COLO829 (cell line): ENCODE results near the gene PRKAA1.
"Not testable (repeated sequence)": the region's sequence is repeated elsewhere in the genome, so short reads cannot be mapped to it uniquely, and the experiment has no call there.

ENCODE experiments used
- DNase-seq: peaks from one replicate; pipeline ENCODE4 v3.0.0; 2012; ENCODE audit warnings: low spot score

The PRKAA1 gene

DNA sequence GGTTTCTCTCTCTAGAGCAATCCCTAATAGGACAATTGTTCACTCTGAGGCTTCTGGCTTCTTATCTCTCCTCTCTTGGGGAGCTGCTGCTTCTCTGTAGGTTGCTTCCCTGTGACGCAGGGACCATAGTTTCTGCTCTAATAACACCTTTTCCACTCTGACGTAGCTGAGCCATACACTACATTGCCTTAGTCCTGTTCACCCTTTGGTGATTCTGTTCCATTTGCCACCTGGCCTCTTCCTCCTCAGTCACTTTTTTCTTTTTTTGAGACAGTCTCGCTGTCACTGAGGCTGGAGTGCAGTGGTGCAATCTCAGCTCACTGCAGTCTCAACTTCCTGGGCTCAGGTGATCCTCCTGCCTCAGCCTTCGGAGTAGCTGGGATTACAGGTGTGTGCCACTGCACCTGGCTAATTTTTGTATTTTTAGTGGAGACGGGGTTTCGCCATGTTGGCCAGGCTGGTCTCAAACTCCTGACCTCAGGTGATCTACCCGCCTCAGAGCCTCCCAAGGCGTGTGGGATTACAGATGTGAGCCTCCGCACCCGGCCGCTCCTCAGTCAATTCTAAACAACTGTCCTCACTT lies 27.4 kb upstream of the PRKAA1 start:
- DNase-seq: not testable (repeated sequence)

DNA sequence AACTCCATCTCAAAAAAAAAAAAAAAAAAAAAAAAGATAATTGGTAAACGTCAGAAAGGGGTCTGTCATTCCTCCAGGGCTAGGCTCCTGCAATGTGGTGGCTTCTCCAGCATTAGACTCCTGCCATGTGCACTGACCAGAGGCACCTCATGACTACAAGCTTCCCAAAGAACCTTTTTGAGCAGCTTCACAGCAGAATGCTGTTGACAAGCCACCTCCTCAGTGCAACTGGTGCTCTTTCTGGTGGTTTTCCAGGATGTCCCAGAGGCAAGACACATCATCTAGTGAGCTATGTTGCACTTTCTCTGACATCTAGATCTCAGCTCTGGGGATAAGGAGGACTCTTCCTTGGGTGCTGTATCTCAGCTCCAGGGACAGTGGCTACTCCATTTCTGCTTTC lies 25.3 kb upstream of the PRKAA1 start:
- no peak for DNase-seq

GRCh38 chr5:40813698-40814281 lies 15.6 kb upstream of the PRKAA1 start:
- no peak for DNase-seq

- no peak for DNase-seq
Measured at GRCh38 chr5:40812125-40812524, 14.0 kb upstream of the PRKAA1 start.

GRCh38 chr5:40801771-40802562 lies 3.8 kb upstream of the PRKAA1 start:
- no peak for DNase-seq

- no peak for DNase-seq
Measured at GRCh38 chr5:40799258-40799657, 1.1 kb upstream of the PRKAA1 start.

- DNase-seq: no peak
Measured at GRCh38 chr5:40798801-40799210, 632 bp upstream of the PRKAA1 start.

DNA sequence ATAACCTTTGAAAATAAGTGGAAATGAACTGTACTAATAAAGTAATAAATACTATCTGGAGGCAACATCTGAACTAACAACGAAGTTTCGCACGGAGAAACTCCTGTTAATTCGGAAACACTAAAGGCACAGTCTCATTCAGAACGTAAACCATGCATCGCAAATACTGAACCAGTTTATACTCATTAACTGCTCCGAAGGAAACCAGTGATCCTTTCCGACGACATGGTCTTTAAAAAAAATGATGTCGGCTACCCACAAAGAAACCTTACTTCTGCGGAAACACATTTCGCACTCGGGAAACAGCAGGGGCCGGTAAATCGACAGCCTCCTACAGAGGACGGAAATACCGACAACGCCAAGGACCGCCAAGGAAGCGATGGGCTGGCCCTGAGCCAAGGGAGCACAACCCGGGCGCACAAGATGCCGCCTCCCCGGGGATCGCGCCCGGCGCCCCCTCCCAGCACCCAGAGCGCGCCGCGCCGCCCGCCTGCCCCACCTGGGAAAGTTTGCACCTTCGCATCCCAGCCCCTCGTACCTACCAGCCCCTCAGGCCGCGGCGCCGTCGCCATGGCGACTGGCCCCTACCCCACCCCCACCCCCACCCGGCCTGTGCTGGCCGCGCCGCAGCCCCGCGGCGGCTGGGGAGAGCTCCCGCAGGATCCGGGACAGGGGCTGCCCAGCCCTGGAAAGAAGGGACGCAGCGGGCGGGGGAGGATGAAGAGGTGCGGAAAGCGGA lies 732 bp downstream of the PRKAA1 start:
- no peak for DNase-seq

- DNase-seq: no peak
Measured at GRCh38 chr5:40796487-40796889, 1.7 kb downstream of the PRKAA1 start.

GRCh38 chr5:40794877-40795276 lies 3.3 kb downstream of the PRKAA1 start:
- DNase-seq: not testable (repeated sequence)

DNA sequence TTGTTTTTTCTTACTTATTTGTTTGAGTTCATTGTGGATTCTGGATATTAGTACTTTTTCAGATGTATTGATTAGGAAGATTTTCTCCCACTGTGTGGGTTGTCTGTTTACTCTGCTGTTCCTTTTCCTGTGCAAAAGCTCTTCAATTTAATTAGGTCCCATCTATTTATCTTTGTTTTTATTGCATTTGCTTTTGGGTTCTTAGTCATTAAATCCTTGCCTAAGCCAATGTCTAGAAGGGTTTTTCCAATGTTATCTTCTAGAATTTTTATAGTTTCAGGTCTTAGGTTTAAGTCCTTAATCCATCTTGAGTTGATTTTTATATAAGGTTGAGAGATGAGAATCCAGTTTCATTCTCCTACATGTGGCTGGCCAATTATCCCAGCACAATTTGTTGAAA lies 3.8 kb downstream of the PRKAA1 start:
- not testable (repeated sequence) for DNase-seq

DNA sequence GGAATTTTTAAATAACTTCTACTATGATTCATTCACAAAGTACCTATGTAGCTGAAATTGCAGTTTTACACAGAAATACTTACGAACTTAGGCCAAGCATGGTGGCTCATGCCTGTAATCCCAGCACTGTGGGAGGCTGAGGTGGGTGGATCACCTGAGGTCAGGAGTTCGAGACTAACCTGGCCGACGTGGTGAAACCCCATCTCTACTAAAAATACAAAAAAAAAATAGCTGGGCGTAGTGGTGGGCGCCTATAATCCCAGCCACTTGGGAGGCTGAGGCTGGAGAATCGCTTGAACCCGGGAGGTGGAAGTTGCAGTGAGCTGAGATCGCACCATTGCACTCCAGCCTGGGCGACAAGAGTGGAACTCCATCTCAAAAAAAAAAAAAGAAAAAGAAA lies 5.5 kb downstream of the PRKAA1 start:
- not testable (repeated sequence) for DNase-seq

DNA sequence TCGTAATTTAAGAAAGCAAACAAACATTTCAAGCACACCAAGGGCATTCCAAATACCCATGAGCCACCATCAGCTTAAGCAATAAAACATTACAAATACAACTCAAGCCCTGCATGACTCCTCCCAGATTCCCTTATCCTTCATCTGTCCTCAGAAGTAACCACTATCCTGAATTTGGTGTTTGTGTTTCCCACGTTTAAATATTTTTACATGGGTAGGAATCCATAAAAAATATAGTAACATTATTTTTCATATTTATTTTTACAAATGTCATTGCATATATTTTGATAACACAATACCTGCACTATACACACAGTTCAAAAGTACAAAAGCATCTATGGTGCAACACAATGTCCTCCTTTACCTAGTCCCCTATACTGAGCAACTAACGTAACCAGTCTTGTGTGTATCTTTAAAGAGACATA lies 6.4 kb downstream of the PRKAA1 start:
- DNase-seq: no peak

DNA sequence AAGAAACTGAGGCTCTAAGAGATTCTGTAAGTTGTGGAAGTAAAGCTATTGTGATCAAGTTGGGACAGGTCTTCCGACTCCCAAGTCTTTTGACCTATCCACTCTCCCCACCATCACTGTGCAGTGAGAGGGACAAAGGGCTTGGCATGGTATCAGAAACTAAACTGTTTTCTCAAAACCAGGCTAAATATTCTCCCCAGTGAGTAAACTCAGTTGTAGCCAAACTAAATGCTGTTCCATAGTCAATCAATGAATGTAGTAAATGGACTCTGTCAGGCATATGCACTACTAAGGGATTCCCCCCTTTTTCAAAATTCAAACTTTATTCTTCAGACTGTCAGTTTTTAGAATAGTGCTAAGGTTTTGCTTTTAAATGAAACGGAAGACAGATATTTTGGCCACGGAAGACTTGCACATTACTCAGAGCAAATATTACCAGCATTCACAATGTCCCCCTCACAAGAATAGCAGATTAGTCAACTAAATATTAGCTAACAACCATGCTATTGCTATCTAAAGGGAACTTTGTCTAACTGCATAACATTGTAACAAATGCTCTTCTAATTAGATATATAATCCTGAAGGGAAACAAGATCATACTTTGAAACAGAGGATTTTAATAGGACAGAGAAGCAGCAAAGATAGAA lies 7.1 kb downstream of the PRKAA1 start:
- no peak for DNase-seq

- DNase-seq: not testable (repeated sequence)
Measured at GRCh38 chr5:40788941-40789340, 9.2 kb downstream of the PRKAA1 start.

DNA sequence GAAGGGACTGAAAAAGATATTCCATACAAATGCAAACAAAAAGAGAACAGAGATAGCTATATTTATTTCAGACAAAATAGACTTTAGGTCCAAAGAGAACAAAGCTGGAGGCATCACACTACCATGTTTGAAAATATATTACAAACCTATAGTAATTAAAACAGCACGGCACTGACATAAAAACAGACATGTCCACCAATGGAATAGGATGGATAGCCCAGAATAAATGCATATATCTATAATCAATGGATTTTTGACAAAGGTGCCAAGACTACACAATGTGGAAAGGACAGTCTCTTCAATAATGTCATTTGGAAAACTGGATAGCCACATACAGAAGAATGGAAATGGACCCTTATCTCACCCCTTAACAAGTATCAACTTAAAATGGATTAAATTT lies 10.2 kb downstream of the PRKAA1 start:
- no peak for DNase-seq

DNA sequence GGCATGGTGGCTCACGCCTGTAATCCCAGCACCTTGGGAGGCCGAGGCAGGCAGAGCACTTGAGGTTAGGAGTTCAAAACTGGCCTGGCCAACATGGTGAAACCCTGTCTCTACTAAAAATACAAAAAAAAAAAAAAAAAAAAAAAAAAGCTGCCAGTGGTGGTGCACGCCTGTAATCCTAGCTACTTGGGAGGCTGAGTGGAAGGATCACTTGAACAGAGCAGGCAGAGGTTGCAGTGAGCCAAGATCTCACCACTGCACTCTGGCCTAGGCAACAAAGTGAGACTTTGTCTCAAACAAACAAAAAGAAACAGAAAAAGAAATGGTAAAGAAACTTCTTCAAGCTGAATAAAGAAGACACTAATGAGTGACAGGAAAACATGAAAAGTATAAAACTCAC lies 11.5 kb downstream of the PRKAA1 start:
- DNase-seq: not testable (repeated sequence)

DNA sequence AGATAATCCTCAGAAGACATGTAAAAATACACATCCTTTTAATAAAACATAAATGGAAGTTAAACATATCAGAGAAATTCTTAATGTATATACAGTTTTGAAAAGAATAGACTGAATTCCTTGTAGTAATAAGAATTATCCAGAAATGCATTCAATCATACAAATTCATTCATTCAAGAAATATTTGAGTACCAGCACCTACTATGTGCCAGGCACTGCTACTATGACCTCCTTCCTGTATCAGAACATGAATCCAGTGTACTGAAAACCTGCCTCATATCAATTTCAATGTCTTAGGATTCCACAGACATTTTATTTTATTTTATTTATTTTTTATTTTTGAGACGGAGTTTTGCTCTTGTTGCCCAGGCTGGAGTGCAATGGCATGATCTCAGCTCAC lies 13.3 kb downstream of the PRKAA1 start:
- no peak for DNase-seq

DNA sequence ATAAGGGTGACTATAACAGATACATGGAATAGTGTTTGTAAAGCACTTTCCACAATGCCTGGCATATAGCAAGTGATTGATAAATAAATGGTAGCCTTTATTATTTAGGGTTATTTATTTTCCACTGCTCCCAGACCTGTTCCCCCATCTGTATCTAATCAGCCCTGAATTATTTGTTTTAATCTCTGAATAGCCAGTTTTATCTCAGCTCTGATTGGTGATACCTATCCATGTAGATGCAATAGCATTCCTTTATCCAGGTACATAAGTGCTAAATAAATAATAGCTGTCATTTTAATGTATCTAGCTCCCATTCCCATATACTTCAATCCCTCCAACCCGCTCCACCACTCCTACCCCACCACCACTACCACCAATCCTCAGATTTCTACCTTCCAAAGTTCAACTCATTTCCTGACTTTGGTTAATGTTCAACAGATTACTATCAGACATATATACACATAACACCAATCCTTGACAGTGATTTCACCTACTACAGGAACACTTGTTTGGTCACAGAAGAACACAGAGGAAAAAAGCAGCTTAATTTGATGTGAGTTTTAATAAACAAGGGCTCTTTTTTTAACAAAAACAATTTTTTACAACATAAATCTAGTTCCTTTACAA lies 14.0 kb downstream of the PRKAA1 start:
- DNase-seq: no peak

- no peak for DNase-seq
Measured at GRCh38 chr5:40781843-40782409, 16.2 kb downstream of the PRKAA1 start.

- DNase-seq: no peak
Measured at GRCh38 chr5:40780858-40781257, 17.3 kb downstream of the PRKAA1 start.
